ENCODE data around the gene CREBZF.

DNA sequence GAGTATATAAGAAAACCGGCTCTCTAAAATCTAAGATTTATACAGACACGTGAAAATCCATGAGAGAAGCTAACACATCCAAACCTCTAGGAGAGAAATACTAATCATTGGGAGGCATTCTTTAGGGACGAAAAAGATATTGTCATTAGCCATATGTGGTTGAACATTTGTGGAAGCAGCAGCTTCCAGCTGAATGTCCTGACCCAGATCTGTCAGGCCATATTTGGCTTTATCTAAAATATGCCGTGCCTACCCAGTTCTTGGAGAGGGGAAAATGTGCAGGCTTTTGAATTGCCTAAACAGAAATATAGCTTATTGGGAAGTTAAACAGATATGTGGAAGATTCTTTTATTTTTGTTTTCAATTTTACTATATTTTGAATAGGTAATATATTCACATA is 14.6 kb upstream of the CREBZF start:
- TF ChIP-seq, protein P1, sequence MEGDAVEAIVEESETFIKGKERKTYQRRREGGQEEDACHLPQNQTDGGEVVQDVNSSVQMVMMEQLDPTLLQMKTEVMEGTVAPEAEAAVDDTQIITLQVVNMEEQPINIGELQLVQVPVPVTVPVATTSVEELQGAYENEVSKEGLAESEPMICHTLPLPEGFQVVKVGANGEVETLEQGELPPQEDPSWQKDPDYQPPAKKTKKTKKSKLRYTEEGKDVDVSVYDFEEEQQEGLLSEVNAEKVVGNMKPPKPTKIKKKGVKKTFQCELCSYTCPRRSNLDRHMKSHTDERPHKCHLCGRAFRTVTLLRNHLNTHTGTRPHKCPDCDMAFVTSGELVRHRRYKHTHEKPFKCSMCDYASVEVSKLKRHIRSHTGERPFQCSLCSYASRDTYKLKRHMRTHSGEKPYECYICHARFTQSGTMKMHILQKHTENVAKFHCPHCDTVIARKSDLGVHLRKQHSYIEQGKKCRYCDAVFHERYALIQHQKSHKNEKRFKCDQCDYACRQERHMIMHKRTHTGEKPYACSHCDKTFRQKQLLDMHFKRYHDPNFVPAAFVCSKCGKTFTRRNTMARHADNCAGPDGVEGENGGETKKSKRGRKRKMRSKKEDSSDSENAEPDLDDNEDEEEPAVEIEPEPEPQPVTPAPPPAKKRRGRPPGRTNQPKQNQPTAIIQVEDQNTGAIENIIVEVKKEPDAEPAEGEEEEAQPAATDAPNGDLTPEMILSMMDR (conservative IDR thresholded peaks at IDR 0.05; ENCODE audit: low read length): no peak
- no peak for TF ChIP-seq EZH2phosphoT487 (IDR thresholded peaks at IDR 0.05; ENCODE audit: borderline replicate concordance)

All from Loucy (cell line).